ENCODE measurements around the gene CRYGN. TPM values are rescaled to one million over a fixed set of nuclear protein-coding genes. Genes with fewer than 3 reads are reported as not detected.
A peak's percentile ranks its signal among the peaks of the same experiment; 100 is the strongest.

CRYGN gene
- total and polyA plus RNA-seq, 2 experiments from 2014 or later = 0.59 to 1.5 TPM

GRCh38 chr7:151382079-151382885, 57.7 kb downstream of the CRYGN start:
- Histone ChIP-seq H3K9me2 (ENCODE audit: insufficient read depth) (no peaks in the 10 kb centered on the region), H3K27me3 (ENCODE audit: insufficient read depth) (peaks cover 26% of the 10 kb centered on the region), H3F3A (replicated peaks; ENCODE audit: low read depth) (peaks cover 12% of the 10 kb centered on the region; the same call in 1 of the 2 replicates), H3K4me2 (peak overlapping the region; percentile 90), H2AFZ (peak overlapping the region; percentile 18; the same call in 1 of the 2 replicates), H3K27ac (ENCODE audit: low read depth) (no peak overlapping the region), H4K20me1 (replicated peaks; ENCODE audit: insufficient read depth) (no peaks in the 10 kb centered on the region; the same call in 1 of the 2 replicates), H3K36me3 (ENCODE audit: insufficient read depth) (no peaks in the 10 kb centered on the region; the same call in 1 of the 2 replicates), H3K4me3 (peak overlapping the region; percentile 66), H3K4me1 (ENCODE audit: insufficient read depth) (peaks cover 18% of the 10 kb centered on the region), H3K79me2 (replicated peaks; ENCODE audit: insufficient read depth) (no peaks in the 10 kb centered on the region)
- peak; percentile 45 for TF ChIP-seq EZH2 (IDR thresholded peaks at IDR 0.05; ENCODE audit: low read depth, unreplicated experiment)
- no peak for TF ChIP-seq POLR2AphosphoS5 (IDR thresholded peaks at IDR 0.05; ENCODE audit: low read depth)
- Mint-ChIP-seq H3K27me3 (ENCODE audit: insufficient read depth, low read depth, poor library complexity) (peaks cover 31% of the 10 kb centered on the region), H3K4me1 (peaks cover 18% of the 10 kb centered on the region), H3K27ac (no peak overlapping the region), H3K4me3 (peak overlapping the region; percentile 74), H3K36me3 (ENCODE audit: low read depth) (peaks cover 7% of the 10 kb centered on the region; the same call in 2 of the 3 replicates), H3K9me3 (no peaks in the 10 kb centered on the region)
- peak; percentile 56 for DNase-seq (ENCODE audit: low spot score)
- peak; percentile 14 for ATAC-seq

GRCh38 chr7:151381348-151382078, 58.4 kb downstream of the CRYGN start:
- H3K4me3 Mint-ChIP-seq = peak overlapping the region; percentile 66; the same call in 2 of the 3 replicates
- DNase-seq (ENCODE audit: low spot score) (peak; percentile 85), ATAC-seq (peak; percentile 76)
- peaks cover 18% of the 10 kb centered on the region for H3K4me1 Mint-ChIP-seq
- Histone ChIP-seq H3F3A (replicated peaks; ENCODE audit: low read depth) (peaks cover 12% of the 10 kb centered on the region; the same call in 1 of the 2 replicates), H3K27me3 (ENCODE audit: insufficient read depth) (peaks cover 26% of the 10 kb centered on the region), H3K4me3 (peak overlapping the region; percentile 66), H3K27ac (ENCODE audit: low read depth) (0 out of 2 replicates have a peak overlapping the region, but pooled peaks have one; percentile 83), H3K9me2 (ENCODE audit: insufficient read depth) (no peaks in the 10 kb centered on the region), H4K20me1 (replicated peaks; ENCODE audit: insufficient read depth) (no peaks in the 10 kb centered on the region; the same call in 1 of the 2 replicates), H2AFZ (peak overlapping the region; percentile 94), H3K36me3 (ENCODE audit: insufficient read depth) (no peaks in the 10 kb centered on the region; the same call in 1 of the 2 replicates), H3K79me2 (replicated peaks; ENCODE audit: insufficient read depth) (no peaks in the 10 kb centered on the region), H3K4me2 (peak overlapping the region; percentile 90), H3K4me1 (ENCODE audit: insufficient read depth) (peaks cover 18% of the 10 kb centered on the region)
- peaks cover 7% of the 10 kb centered on the region; the same call in 2 of the 3 replicates for H3K36me3 Mint-ChIP-seq (ENCODE audit: low read depth)
- H3K9me3 Mint-ChIP-seq = no peaks in the 10 kb centered on the region
- no peak for TF ChIP-seq NANOG (IDR thresholded peaks at IDR 0.05; ENCODE audit: borderline replicate concordance)
- TF ChIP-seq CREB1 (CRISPR knock-in tag; IDR thresholded peaks at IDR 0.05; ENCODE audit: low read depth) = peak; percentile 81
- H3K27me3 Mint-ChIP-seq (ENCODE audit: insufficient read depth, low read depth, poor library complexity) = peaks cover 31% of the 10 kb centered on the region
- H3K27ac Mint-ChIP-seq = no peak overlapping the region

DNA sequence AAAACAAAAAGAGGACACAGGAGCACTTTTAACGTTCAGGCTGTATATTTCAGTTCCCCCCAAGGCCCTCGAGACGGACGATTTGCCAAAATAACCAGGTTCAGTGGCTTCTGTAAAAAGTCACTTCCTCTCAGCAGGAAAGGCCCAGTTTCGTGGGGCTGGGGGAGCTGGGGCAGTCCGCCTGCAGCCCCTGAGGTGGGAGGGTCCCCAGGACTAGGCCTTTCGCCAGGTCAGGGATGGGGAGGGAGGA, 58.9 kb downstream of the CRYGN start:
- H2AFZ ChIP-seq = peak overlapping the region; percentile 94
- H3K27ac Mint-ChIP-seq = no peak overlapping the region
- TF ChIP-seq JUNB (IDR thresholded peaks at IDR 0.05; ENCODE audit: unreplicated experiment) (no peak), CREB1 (CRISPR knock-in tag; IDR thresholded peaks at IDR 0.05; ENCODE audit: low read depth) (no peak), EZH2 (IDR thresholded peaks at IDR 0.05; ENCODE audit: low read depth, unreplicated experiment) (no peak), ZNF331 (CRISPR knock-in tag; IDR thresholded peaks at IDR 0.05; ENCODE audit: low read depth) (no peak), NANOG (IDR thresholded peaks at IDR 0.05; ENCODE audit: borderline replicate concordance) (no peak), ZNF462 (CRISPR knock-in tag; IDR thresholded peaks at IDR 0.05) (no peak), ZNF114 (CRISPR knock-in tag; IDR thresholded peaks at IDR 0.05) (no peak)

More for the DNA sequence above, 58.9 kb downstream of the CRYGN start:
- ATAC-seq (no peak), DNase-seq (ENCODE audit: low spot score) (no peak)
- peaks cover 26% of the 10 kb centered on the region for H3K27me3 ChIP-seq (ENCODE audit: insufficient read depth)
- no peaks in the 10 kb centered on the region; the same call in 1 of the 2 replicates for H3K36me3 ChIP-seq (ENCODE audit: insufficient read depth)
- peaks cover 7% of the 10 kb centered on the region; the same call in 2 of the 3 replicates for H3K36me3 Mint-ChIP-seq (ENCODE audit: low read depth)
- H3K79me2 ChIP-seq (replicated peaks; ENCODE audit: insufficient read depth) = no peaks in the 10 kb centered on the region
- peak overlapping the region; percentile 66 for H3K4me3 Mint-ChIP-seq
- H4K20me1 ChIP-seq (replicated peaks; ENCODE audit: insufficient read depth) = no peaks in the 10 kb centered on the region; the same call in 1 of the 2 replicates
- H3K4me3 ChIP-seq = peak overlapping the region; percentile 66
- H3K4me1 Mint-ChIP-seq = peaks cover 18% of the 10 kb centered on the region
- peak overlapping the region; percentile 83 for H3K27ac ChIP-seq (ENCODE audit: low read depth)
- peak overlapping the region; percentile 90 for H3K4me2 ChIP-seq
- H3F3A ChIP-seq (replicated peaks; ENCODE audit: low read depth) = peaks cover 12% of the 10 kb centered on the region; the same call in 1 of the 2 replicates
- peaks cover 31% of the 10 kb centered on the region for H3K27me3 Mint-ChIP-seq (ENCODE audit: insufficient read depth, low read depth, poor library complexity)
- no peaks in the 10 kb centered on the region for H3K9me3 Mint-ChIP-seq
- no peaks in the 10 kb centered on the region for H3K9me2 ChIP-seq (ENCODE audit: insufficient read depth)
- peaks cover 18% of the 10 kb centered on the region for H3K4me1 ChIP-seq (ENCODE audit: insufficient read depth)

All from GM23338 (cell line).